Astrocyte (in vitro differentiated cells and primary cell): ENCODE results near the gene CNTNAP2.

ENCODE experiments used
- CTCF ChIP-seq: IDR thresholded peaks from 2 replicates; pipeline ENCODE4 v1.5.1; 2011; ENCODE audit warnings: low read depth, mild to moderate bottlenecking, inconsistent platforms, low read length, moderate library complexity; ENCODE audit not compliant: insufficient read depth
- EZH2 ChIP-seq: IDR thresholded peaks from 2 replicates; pipeline ENCODE4 v1.6.1; 2012; ENCODE audit warnings: mild to moderate bottlenecking, low read length, inconsistent platforms; ENCODE audit not compliant: insufficient read depth

- TF ChIP-seq CTCF, result no peak
- no peak for TF ChIP-seq EZH2
These were observed 2348.3 kb downstream of the CNTNAP2 start for GRCh38 chr7:148464947-148465346.
